ENCODE results near the gene FPGS. TPM values are rescaled to one million over a fixed set of nuclear protein-coding genes. Genes with fewer than 3 reads are reported as not detected.

The FPGS gene
- polyA plus RNA-seq, 1 of the 3 experiments (the other 2 are of a cell fraction): 82.7 TPM

DNA sequence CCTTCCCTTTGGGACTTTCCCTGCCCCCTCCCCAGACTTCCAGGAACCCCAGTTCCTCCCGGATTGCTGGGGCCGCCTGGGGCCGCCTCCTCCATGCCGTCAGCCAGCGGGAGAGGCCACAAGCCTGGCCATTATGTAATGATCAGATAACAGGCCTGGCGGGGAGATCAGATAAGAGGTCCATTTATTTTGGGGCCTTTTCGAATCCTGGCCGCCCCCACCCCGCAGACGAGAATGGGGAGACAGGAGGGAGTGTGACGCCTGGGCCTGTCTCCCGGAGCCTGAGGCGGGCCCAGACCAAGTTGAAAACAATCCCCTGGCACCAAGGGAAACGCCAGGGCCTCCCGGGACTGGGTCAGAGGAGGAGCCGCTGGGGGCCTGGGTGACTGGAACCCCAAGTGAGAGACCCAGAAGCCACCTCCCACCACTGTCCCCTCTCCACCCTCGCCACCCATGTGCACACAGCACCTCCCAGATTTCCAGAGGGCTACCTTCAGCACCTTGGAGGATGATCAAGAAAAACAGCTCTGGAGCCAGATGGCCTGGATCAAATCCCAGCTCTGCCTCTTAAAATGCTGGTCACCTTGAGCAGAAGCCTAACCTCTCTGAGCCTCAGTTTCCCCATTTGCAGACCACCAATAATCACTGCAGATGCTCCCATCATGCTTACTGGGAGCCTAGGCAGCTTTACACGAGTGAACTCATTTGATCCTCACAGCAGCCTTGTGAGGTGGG, 43.9 kb downstream of the FPGS start:
- Histone ChIP-seq H3K36me3 (replicated peaks in 1 of 2; ENCODE audit: control insufficient read depth in 1 of 2, insufficient read depth in 2 of 2, low read length in 1 of 2) (peaks cover 7 to 16% of the 10 kb centered on the region in 2 experiments), H3K9me3 (peaks cover 7% of the 10 kb centered on the region; the same call in 1 of the 2 replicates), H3K79me2 (ENCODE audit: insufficient read depth) (peaks cover 58% of the 10 kb centered on the region), H3K4me2 (no peak overlapping the region), H3K27ac (ENCODE audit: low read depth in 2 of 2, low read length in 1 of 2) (peak overlapping the region in 1 of 2 experiments; percentile 64; a peak in 2 of 4 replicates), H3K4me3 (ENCODE audit: low read depth in 2 of 2, low read length in 1 of 2) (no peak overlapping the region), H3K9me2 (no peaks in the 10 kb centered on the region), H3F3A (replicated peaks; ENCODE audit: insufficient read depth) (no peaks in the 10 kb centered on the region), H4K20me1 (ENCODE audit: insufficient read depth) (no peaks in the 10 kb centered on the region), H3K4me1 (ENCODE audit: control insufficient read depth in 1 of 2, insufficient read depth in 2 of 2, low read depth in 1 of 2, low read length in 1 of 2) (peaks cover 5 to 10% of the 10 kb centered on the region in 2 experiments; a peak in 2 of 4 replicates), H3K9ac (no peak overlapping the region), H2AFZ (ENCODE audit: low read depth) (no peak overlapping the region), H3K27me3 (ENCODE audit: insufficient read depth) (no peaks in the 10 kb centered on the region)
- ChIA-PET POLR2A (no interaction called here), CTCF (interaction anchor here (1.0 to 3.8 kb wide), 2 partner anchors 23 to 111 kb away, joined by 3 to 16 read pairs; partner anchors contain the start of gene TOR2A)
- DNase-seq: peak; percentile 80
- WGBS (ENCODE audit: low lambda C conversion rate): 75% methylated on average over 17 of the region's 18 CpGs
- TF ChIP-seq RAD21 (IDR thresholded peaks at IDR 0.05; ENCODE audit: low read length) (no peak), RCOR1 (IDR thresholded peaks at IDR 0.05; ENCODE audit: low read length) (0 out of 2 replicates have a peak, but pooled peaks have one; percentile 27), CHD2 (IDR thresholded peaks at IDR 0.05; ENCODE audit: low read length, partially characterized antibody) (peak; percentile 53), EP300 (IDR thresholded peaks at IDR 0.05; ENCODE audit: borderline replicate concordance in 1 of 2, low read depth in 1 of 2, low read length in 1 of 2) (peak in 1 of 2 experiments; percentile 45; a peak in 1 of 4 replicates), MXI1 (IDR thresholded peaks at IDR 0.05; ENCODE audit: low read depth, low read length) (peak; percentile 23; the same call in 1 of the 2 replicates), NFIC (IDR thresholded peaks at IDR 0.05; ENCODE audit: borderline replicate concordance) (no peak), GATA2 (CRISPR knock-in tag; IDR thresholded peaks at IDR 0.05) (peak; percentile 86)
- TF ChIP-seq, protein P1, sequence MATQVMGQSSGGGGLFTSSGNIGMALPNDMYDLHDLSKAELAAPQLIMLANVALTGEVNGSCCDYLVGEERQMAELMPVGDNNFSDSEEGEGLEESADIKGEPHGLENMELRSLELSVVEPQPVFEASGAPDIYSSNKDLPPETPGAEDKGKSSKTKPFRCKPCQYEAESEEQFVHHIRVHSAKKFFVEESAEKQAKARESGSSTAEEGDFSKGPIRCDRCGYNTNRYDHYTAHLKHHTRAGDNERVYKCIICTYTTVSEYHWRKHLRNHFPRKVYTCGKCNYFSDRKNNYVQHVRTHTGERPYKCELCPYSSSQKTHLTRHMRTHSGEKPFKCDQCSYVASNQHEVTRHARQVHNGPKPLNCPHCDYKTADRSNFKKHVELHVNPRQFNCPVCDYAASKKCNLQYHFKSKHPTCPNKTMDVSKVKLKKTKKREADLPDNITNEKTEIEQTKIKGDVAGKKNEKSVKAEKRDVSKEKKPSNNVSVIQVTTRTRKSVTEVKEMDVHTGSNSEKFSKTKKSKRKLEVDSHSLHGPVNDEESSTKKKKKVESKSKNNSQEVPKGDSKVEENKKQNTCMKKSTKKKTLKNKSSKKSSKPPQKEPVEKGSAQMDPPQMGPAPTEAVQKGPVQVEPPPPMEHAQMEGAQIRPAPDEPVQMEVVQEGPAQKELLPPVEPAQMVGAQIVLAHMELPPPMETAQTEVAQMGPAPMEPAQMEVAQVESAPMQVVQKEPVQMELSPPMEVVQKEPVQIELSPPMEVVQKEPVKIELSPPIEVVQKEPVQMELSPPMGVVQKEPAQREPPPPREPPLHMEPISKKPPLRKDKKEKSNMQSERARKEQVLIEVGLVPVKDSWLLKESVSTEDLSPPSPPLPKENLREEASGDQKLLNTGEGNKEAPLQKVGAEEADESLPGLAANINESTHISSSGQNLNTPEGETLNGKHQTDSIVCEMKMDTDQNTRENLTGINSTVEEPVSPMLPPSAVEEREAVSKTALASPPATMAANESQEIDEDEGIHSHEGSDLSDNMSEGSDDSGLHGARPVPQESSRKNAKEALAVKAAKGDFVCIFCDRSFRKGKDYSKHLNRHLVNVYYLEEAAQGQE (IDR thresholded peaks at IDR 0.05; ENCODE audit: low read depth, low read length): no peak
- TF ChIP-seq, protein P2, sequence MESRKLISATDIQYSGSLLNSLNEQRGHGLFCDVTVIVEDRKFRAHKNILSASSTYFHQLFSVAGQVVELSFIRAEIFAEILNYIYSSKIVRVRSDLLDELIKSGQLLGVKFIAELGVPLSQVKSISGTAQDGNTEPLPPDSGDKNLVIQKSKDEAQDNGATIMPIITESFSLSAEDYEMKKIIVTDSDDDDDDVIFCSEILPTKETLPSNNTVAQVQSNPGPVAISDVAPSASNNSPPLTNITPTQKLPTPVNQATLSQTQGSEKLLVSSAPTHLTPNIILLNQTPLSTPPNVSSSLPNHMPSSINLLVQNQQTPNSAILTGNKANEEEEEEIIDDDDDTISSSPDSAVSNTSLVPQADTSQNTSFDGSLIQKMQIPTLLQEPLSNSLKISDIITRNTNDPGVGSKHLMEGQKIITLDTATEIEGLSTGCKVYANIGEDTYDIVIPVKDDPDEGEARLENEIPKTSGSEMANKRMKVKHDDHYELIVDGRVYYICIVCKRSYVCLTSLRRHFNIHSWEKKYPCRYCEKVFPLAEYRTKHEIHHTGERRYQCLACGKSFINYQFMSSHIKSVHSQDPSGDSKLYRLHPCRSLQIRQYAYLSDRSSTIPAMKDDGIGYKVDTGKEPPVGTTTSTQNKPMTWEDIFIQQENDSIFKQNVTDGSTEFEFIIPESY (IDR thresholded peaks at IDR 0.05; ENCODE audit: borderline replicate concordance, low read depth): no peak
- TF ChIP-seq, protein P3, sequence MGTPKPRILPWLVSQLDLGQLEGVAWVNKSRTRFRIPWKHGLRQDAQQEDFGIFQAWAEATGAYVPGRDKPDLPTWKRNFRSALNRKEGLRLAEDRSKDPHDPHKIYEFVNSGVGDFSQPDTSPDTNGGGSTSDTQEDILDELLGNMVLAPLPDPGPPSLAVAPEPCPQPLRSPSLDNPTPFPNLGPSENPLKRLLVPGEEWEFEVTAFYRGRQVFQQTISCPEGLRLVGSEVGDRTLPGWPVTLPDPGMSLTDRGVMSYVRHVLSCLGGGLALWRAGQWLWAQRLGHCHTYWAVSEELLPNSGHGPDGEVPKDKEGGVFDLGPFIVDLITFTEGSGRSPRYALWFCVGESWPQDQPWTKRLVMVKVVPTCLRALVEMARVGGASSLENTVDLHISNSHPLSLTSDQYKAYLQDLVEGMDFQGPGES (IDR thresholded peaks at IDR 0.05; ENCODE audit: low read depth, low read length): no peak
